Measurements from ENCODE around the gene BPIFB2. TPM values are rescaled to one million over a fixed set of nuclear protein-coding genes. Genes with fewer than 3 reads are reported as not detected.

The BPIFB2 gene
- total RNA-seq, 1 experiment from 2014 or later: not detected

DNA sequence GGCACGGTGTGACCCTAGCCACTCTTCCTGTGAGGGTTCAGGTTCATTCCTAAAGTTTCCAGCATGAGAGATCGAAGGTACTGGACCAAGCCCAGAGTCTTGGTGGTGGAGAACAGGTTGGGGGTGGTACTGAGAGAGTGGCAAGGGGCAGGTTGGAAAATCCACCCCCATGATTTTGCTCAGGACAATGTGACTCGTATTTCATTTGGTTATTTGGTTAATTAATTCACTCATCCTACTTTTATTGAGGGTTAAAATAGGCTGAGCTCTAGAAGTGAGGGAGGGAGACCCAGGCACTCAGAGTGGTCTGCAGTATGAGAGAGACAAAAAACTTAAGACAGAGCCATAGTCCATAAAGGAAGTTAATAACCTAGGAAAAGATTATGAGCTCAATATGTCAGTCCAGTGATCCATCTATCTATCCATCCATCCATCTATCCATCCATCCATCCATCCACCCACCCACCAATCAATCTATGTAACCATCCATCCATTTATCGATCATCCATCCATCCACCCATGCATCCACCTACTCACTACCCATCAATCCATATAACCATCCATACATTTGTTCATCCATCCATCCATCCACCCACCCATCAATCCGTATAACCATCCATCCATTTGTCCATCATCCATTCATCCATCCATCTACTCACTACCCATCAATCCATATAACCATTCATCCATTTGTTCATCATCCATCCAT, 17.3 kb downstream of the BPIFB2 start:
- DNase-seq: no peak
- Histone ChIP-seq H3K36me3 (replicated peaks; ENCODE audit: control insufficient read depth, insufficient read depth, low read length) (no peaks in the 10 kb centered on the region), H3K4me3 (ENCODE audit: insufficient read depth, low read depth, low read length) (no peak overlapping the region), H3K27me3 (ENCODE audit: control insufficient read depth, insufficient read depth, low read length) (no peaks in the 10 kb centered on the region)

DNA sequence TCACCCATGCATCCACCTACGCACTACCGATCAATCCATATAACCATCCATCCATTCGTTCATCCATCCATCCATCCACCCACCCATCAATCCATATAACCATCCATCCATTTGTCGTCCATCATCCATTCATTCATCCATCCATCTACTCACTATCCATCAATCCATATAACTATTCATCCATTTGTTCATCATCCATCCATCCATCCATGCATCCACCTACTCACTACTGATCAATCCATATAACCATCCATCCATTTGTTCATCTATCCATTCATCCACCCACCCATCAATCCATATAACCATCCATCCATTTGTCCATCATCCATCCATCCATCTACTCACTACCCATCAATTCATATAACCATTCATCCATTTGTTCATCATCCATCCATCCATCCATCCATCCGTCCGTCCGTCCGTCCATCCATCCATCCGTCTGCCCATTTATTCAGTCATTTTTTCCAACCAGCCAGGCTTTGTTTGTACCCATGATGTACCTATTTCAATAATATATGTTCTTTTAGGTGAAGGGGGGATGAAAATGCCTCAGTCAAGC, 17.9 kb downstream of the BPIFB2 start:
- Histone ChIP-seq H3K4me3 (ENCODE audit: insufficient read depth, low read depth, low read length) (no peak overlapping the region), H3K27me3 (ENCODE audit: control insufficient read depth, insufficient read depth, low read length) (no peaks in the 10 kb centered on the region), H3K36me3 (replicated peaks; ENCODE audit: control insufficient read depth, insufficient read depth, low read length) (no peaks in the 10 kb centered on the region)
- DNase-seq: no peak

DNA sequence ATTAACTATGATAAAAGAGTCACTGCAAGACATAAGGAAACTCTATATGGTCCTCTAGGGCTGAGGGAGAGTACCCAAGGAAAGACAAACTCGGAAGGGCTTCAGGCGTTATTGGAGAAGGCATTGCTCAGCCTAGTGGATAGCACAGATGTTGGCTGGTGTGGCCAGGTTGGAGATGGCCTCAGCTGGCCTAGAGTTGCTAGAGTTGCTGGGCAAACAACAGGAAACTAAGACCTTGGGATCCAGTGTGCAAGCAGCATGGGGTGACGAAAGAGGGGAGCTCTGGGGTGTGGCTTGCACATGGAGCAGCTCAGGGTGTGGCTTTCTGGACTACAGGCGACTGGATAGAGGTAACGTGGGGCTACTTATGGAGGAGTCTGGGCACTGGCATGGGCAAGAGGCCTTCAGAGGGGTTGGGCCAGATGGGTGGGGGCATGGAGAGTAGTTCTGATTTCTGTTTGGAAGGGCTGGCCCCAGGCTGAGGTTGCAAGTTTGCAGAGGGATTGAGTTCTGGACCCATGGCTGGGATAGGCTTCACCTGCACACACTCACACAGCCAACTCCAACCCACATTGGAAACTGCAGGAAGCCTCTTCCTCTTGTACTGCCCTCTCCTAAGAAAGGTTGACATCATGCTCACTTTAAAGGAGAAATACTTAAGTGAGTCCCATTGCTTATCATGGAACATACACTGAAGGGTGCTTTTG, 18.7 kb downstream of the BPIFB2 start:
- Histone ChIP-seq H3K27me3 (ENCODE audit: control insufficient read depth, insufficient read depth, low read length) (no peaks in the 10 kb centered on the region), H3K36me3 (replicated peaks; ENCODE audit: control insufficient read depth, insufficient read depth, low read length) (no peaks in the 10 kb centered on the region), H3K4me3 (ENCODE audit: insufficient read depth, low read depth, low read length) (no peak overlapping the region)
- DNase-seq: no peak

DNA sequence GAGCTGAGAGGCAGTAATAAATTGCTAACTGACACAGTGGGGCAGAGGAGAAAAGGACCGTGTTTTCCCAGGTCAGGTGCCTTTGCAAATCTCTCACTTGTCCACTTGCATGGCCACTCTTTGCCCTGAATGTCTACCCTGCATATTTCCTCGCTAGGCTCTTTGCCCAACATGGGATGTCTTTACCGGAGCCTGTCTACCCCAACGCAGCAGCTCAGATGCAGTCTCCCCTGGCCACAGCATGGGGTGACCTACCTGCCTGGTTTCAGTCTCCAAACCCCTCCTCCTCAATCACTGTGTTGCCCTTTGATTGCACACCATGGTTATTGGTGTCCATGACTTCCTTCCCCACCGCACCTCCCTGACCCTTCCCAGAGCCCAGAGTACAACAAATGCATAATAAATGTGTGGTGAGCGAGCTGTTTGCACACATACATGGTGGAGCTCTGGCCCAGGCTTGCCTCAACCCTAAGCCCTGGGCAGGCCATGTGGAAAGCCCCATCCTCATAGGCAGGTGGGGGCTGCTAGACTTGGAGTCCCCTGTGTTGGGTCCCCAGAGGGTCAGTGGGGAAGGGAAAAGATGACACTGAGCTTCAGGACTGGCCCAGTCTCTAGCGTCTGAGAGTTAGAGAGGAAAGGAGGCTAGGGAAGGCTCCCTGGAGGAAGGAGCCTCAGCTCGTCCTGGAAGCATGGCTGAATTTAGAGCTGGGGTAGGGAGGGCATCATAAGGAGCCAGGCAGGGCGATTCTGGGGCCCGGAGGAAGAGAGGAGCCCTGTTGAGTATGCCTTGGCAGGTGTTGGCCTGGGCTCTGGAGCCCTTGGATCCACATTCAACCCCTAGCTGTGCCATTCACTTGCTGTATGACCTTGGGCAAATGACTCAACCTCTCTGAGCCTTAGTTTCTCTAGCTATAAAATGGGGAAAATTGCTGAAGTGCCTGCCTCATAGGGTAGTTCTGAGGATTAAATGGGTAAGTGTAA, 19.6 kb downstream of the BPIFB2 start:
- no peaks in the 10 kb centered on the region for H3K27me3 ChIP-seq (ENCODE audit: control insufficient read depth, insufficient read depth, low read length)
- no peaks in the 10 kb centered on the region for H3K36me3 ChIP-seq (replicated peaks; ENCODE audit: control insufficient read depth, insufficient read depth, low read length)
- DNase-seq: no peak
- H3K4me3 ChIP-seq (ENCODE audit: insufficient read depth, low read depth, low read length): no peak overlapping the region

DNA sequence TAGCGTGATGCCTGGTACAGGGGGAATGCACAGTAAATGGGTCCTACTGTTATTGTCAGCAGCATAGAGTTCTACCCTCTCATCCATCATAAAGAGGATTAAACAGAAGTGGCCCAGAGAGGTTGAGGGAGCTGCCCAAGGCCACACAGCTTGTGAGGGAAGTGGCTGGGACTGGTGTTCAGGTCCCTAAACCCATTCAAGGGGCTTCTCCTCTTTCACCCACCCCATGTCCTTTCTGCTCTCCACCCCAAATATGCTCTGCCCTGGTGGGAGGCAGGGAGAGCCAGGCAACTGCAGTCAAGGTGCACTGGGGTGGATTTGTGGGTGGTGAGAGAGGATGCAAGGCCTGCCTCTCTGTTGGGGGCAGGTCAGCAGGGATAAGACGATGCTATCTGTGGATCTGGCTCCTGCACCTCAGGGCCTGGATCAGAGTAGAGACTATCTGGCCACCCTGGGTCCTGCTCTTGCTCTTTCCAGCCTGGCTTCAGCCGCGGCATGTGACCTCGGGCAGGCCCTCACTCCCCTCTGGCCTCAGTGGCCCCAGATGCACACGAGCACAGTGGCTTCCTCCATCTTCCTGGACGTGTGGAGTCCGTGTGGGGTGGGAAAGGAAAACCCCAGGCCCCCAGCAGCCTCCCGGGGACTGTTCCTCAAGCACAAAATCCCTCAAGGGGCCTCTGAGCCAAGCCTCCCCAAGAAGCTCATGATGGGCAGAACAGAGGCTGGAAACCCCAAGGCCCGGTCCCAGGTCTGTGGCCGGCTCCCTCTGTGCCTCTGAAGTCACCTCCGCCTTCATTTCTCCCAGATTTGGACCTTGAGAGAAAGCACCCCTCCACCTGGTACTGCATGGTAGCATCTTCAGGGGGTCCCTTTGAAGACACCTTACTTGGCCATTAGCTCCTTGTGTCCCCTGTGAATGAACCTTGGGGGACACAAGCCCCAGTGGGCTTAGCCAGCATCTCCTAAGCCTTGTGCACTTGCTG, 20.6 kb downstream of the BPIFB2 start:
- Histone ChIP-seq H3K36me3 (replicated peaks; ENCODE audit: control insufficient read depth, insufficient read depth, low read length) (no peaks in the 10 kb centered on the region), H3K4me3 (ENCODE audit: insufficient read depth, low read depth, low read length) (no peak overlapping the region), H3K27me3 (ENCODE audit: control insufficient read depth, insufficient read depth, low read length) (no peaks in the 10 kb centered on the region)
- no peak for DNase-seq

DNA sequence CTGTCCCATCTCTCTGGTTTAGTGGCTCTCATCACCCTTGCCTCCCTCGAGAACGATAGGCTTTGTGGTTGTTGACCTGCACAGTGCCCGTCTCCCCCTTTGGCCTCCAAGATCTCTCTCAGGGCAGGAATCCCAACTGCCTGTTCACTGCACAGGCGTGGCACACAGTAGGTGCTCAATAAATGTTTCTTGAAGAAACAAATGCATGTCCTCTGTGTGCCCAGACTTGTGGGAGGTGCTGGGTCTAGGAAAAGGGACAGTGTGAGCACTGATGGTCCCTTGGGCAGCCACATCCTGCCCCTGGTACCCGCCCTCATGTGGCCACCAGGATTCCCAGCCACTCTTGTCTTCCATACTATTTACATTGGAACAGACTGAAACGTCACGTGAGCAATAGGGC, 21.4 kb downstream of the BPIFB2 start:
- H3K36me3 ChIP-seq (replicated peaks; ENCODE audit: control insufficient read depth, insufficient read depth, low read length): no peaks in the 10 kb centered on the region
- no peaks in the 10 kb centered on the region for H3K27me3 ChIP-seq (ENCODE audit: control insufficient read depth, insufficient read depth, low read length)
- no peak overlapping the region for H3K4me3 ChIP-seq (ENCODE audit: insufficient read depth, low read depth, low read length)
- DNase-seq: no peak

DNA sequence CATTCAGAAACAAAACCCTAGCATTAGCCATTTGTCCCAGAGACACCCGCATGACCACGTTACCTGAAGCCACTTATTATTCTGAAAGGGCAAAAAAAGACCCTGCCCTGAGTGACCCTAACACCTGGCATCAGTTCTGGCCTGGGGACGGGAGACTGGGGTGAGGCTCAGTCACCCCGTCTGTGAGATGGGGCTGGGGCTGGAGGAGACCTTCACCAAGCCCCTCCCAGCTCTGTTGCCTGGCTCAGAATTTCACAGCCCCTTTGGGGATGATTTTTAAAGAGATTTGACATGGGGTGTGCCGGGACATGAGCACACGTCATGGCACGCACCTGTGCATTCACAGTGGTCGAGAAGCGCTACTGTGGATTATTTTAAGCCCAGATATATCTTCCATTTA, 22.6 kb downstream of the BPIFB2 start:
- no peaks in the 10 kb centered on the region for H3K27me3 ChIP-seq (ENCODE audit: control insufficient read depth, insufficient read depth, low read length)
- no peak for DNase-seq
- H3K4me3 ChIP-seq (ENCODE audit: insufficient read depth, low read depth, low read length): no peak overlapping the region
- no peaks in the 10 kb centered on the region for H3K36me3 ChIP-seq (replicated peaks; ENCODE audit: control insufficient read depth, insufficient read depth, low read length)

DNA sequence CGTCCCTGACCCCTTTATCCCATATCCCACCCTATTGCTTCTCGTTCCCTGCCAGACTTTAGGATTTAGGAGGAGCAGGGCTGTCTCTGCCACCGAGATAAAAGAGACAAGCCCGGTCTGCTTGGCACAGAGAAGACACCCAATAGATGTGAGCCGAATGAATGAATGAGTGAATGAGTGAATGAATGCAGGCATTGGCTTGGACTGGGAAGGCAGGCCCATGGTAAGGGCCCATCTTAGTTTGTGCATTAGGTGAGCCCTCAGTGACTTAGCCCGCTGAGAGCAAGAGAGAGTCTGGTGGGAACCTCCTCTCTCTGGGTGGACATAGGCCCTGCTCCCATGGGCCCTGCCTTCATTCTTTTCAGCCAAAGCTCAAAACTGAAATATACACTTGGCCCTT, 23.1 kb downstream of the BPIFB2 start:
- H3K4me3 ChIP-seq (ENCODE audit: insufficient read depth, low read depth, low read length): no peak overlapping the region
- no peak for DNase-seq
- no peaks in the 10 kb centered on the region for H3K36me3 ChIP-seq (replicated peaks; ENCODE audit: control insufficient read depth, insufficient read depth, low read length)
- H3K27me3 ChIP-seq (ENCODE audit: control insufficient read depth, insufficient read depth, low read length): no peaks in the 10 kb centered on the region

DNA sequence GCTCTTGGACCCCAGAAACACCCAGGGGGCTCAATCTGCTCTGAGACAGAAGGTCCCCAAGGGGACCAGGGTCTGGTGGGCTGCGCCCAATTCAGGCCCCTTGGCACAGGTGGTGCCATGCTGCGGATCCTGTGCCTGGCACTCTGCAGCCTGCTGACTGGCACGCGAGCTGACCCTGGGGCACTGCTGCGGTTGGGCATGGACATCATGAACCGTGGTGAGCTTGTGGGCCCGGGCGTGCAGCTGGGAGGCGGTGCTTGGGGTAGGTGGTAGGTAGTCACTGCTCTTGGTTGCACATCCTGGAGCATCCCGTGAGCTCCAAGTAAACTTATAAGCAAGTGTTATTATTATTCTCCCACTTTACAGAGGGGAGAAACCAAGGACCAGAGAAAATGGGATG, 24.0 kb downstream of the BPIFB2 start, which contains the start of gene BPIFB6:
Gene BPIFB6 (plus strand): TSS at position 118 of the 400 bp plus-strand sequence. CDS start 0 bp downstream, at position 118.
- H3K4me3 ChIP-seq (ENCODE audit: insufficient read depth, low read depth, low read length): no peak within 1 kb of the TSS
- no peak for DNase-seq
- H3K27me3 ChIP-seq (ENCODE audit: control insufficient read depth, insufficient read depth, low read length): no peaks in the 10 kb centered on the region
- H3K36me3 ChIP-seq (replicated peaks; ENCODE audit: control insufficient read depth, insufficient read depth, low read length): no peaks in the 10 kb centered on the region

DNA sequence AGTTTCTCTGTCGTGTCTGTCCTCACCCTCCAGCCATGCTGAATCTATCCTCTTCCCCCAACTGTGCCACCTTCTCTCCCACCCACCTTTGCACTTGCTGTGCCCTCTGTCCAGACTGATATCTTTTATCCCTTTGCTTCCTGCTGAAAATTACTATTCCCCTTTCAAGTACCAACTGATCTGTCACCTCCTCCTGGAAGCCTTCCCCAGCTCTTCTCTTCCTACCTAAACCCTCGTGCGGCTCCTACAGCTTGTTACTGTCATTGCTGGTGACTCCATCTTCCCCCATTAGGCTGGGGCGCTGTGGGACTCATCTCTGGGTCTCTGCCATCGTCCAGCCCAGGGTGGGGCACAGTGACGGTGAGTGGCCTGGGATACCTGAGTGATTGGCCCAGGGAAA, 25.1 kb downstream of the BPIFB2 start:
- Histone ChIP-seq H3K27me3 (ENCODE audit: control insufficient read depth, insufficient read depth, low read length) (no peaks in the 10 kb centered on the region), H3K4me3 (ENCODE audit: insufficient read depth, low read depth, low read length) (no peak overlapping the region), H3K36me3 (replicated peaks; ENCODE audit: control insufficient read depth, insufficient read depth, low read length) (no peaks in the 10 kb centered on the region)
- DNase-seq: no peak

DNA sequence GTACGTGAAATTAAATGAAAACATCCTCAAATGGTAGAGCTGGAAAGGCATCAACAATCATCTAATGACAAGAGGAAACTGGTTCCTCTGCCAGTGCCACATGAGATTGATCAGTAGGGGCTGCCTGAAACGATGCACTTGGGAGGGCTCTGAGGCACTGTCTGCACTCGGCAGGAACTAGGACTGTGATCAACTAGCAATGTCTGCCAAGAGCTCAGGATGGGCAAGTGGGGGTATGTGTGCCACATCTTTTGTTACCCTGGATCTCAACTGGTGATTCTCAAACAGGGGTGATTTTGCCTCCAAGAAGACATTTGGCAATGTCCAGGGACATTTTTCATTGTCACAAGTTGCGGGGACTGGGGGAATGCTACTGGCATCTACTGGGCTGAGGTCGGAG, 25.9 kb downstream of the BPIFB2 start:
- no peak for DNase-seq
- Histone ChIP-seq H3K36me3 (replicated peaks; ENCODE audit: control insufficient read depth, insufficient read depth, low read length) (no peaks in the 10 kb centered on the region), H3K4me3 (ENCODE audit: insufficient read depth, low read depth, low read length) (no peak overlapping the region), H3K27me3 (ENCODE audit: control insufficient read depth, insufficient read depth, low read length) (no peaks in the 10 kb centered on the region)

DNA sequence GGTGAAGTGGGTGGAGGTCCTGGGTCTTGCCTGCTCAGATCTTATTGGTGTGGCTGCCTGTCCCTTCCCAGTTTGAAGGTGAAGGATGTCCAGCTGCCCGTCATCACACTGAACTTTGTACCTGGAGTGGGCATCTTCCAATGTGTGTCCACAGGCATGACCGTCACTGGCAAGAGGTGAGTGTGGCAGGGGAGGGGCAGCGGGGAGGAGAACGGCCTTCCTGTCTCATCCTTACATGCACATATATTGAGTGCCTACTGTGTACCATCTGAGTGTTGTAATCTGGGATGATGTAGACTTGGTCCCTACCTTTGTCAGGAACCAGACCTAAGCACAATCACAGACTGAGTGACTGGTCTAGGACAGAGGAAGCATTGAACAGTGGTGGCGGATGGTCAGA, 26.6 kb downstream of the BPIFB2 start:
- no peak overlapping the region for H3K4me3 ChIP-seq (ENCODE audit: insufficient read depth, low read depth, low read length)
- H3K36me3 ChIP-seq (replicated peaks; ENCODE audit: control insufficient read depth, insufficient read depth, low read length): no peaks in the 10 kb centered on the region
- no peak for DNase-seq
- H3K27me3 ChIP-seq (ENCODE audit: control insufficient read depth, insufficient read depth, low read length): no peaks in the 10 kb centered on the region

DNA sequence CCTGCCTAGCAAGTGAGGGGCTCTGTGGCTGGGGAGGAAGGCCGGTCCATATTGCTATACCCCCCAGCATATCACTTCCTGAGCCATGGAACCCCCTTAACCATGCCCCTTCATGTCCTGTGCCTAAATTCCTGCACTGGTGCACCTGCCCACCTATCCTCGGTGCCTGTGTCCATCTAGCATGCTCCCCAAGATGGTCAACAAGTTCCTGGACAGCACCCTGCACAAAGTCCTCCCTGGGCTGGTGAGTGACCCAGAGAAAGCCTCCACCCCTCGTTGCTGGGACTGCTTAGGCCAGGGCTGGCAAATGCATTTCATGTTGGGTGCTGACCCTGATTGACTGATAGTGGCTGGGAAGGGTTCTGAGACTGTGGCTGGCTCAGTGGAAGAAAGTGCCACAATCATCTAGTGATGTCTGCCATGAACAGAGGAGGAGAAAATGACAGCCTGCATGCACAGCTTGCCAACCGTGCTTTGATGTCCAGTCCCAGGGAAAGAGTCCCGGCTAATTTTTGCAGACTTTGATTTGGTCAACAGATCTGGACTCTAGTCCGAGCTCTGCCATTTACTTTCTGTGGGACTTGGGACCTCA, 27.5 kb downstream of the BPIFB2 start:
- Histone ChIP-seq H3K36me3 (replicated peaks; ENCODE audit: control insufficient read depth, insufficient read depth, low read length) (no peaks in the 10 kb centered on the region), H3K27me3 (ENCODE audit: control insufficient read depth, insufficient read depth, low read length) (no peaks in the 10 kb centered on the region), H3K4me3 (ENCODE audit: insufficient read depth, low read depth, low read length) (no peak overlapping the region)
- no peak for DNase-seq

Measured in H7 (cell line).